Right kidney (tissue), 1 donor: ENCODE results near the gene ZNF710.
A peak's percentile ranks its signal among the peaks of the same experiment; 100 is the strongest.
"Not testable (repeated sequence)": the region's sequence is repeated elsewhere in the genome, so short reads cannot be mapped to it uniquely, and the experiment has no call there.

Source experiments
- DNase-seq: peaks from one replicate; pipeline ENCODE4 v3.0.0-alpha.2; 2016

Gene ZNF710

GRCh38 chr15:90101969-90102890 lies 101.1 kb downstream of the ZNF710 start, which contains the start of gene IDH2:
IDH2 (minus strand) TSS chr15:90102468; CDS start chr15:90102390, 78 bp downstream.
- DNase-seq = peak; percentile 97

- no peak for DNase-seq
Observed at GRCh38 chr15:90103701-90104329, 102.7 kb downstream of the ZNF710 start.

GRCh38 chr15:90104551-90104950 lies 103.4 kb downstream of the ZNF710 start:
- no peak for DNase-seq

- DNase-seq = no peak
Observed at GRCh38 chr15:90105521-90105920, 104.4 kb downstream of the ZNF710 start.

GRCh38 chr15:90106522-90107117 lies 105.5 kb downstream of the ZNF710 start:
- no peak for DNase-seq

- not testable (repeated sequence) for DNase-seq
Observed at GRCh38 chr15:90108038-90108437, 106.9 kb downstream of the ZNF710 start.

- not testable (repeated sequence) for DNase-seq
Observed at GRCh38 chr15:90109163-90109751, 108.1 kb downstream of the ZNF710 start.

GRCh38 chr15:90113166-90113565 lies 112.0 kb downstream of the ZNF710 start:
- DNase-seq = no peak

GRCh38 chr15:90114451-90114901 lies 113.4 kb downstream of the ZNF710 start:
- DNase-seq = no peak

- DNase-seq = no peak
Observed at GRCh38 chr15:90115783-90116182, 114.7 kb downstream of the ZNF710 start.

GRCh38 chr15:90119367-90119766 lies 118.2 kb downstream of the ZNF710 start:
- DNase-seq = no peak

GRCh38 chr15:90121086-90121485 lies 120.0 kb downstream of the ZNF710 start:
- DNase-seq = no peak

GRCh38 chr15:90124507-90124906 lies 123.4 kb downstream of the ZNF710 start:
- no peak for DNase-seq

GRCh38 chr15:90126022-90126421 lies 124.9 kb downstream of the ZNF710 start:
- DNase-seq = no peak

- DNase-seq = no peak
Observed at GRCh38 chr15:90126596-90127435, 125.7 kb downstream of the ZNF710 start.

- DNase-seq = no peak
Observed at GRCh38 chr15:90130291-90130690, 129.2 kb downstream of the ZNF710 start.
